HG03280 (cell line): ENCODE results near the gene ACSS2.
"Not testable (repeated sequence)": the region's sequence is repeated elsewhere in the genome, so short reads cannot be mapped to it uniquely, and the experiment has no call there.

Experiments
- ATAC-seq: cut with Tn5 transposase; IDR thresholded peaks from one replicate; pipeline ENCODE4 v1.9.1; 2021; ENCODE audit warnings: mild to moderate bottlenecking, moderate library complexity; ENCODE audit not compliant: unreplicated experiment

The ACSS2 gene

GRCh38 chr20:34873583-34874093 lies 2.8 kb upstream of the ACSS2 start:
- ATAC-seq, result no peak

- ATAC-seq, result no peak
Measured at GRCh38 chr20:34874094-34874654, 2.2 kb upstream of the ACSS2 start.

- ATAC-seq, result peak; percentile 68
Measured at GRCh38 chr20:34875642-34876405, 588 bp upstream of the ACSS2 start.

- ATAC-seq, result no peak
Measured at GRCh38 chr20:34880215-34880850, 3.9 kb downstream of the ACSS2 start.

GRCh38 chr20:34880971-34881370 lies 4.6 kb downstream of the ACSS2 start:
- not testable (repeated sequence) for ATAC-seq

- no peak for ATAC-seq
Measured at GRCh38 chr20:34881689-34882088, 5.3 kb downstream of the ACSS2 start.

GRCh38 chr20:34883087-34883688 lies 6.8 kb downstream of the ACSS2 start:
- no peak for ATAC-seq

- no peak for ATAC-seq
Measured at GRCh38 chr20:34883809-34884208, 7.4 kb downstream of the ACSS2 start.

- ATAC-seq, result no peak
Measured at GRCh38 chr20:34884260-34884659, 7.8 kb downstream of the ACSS2 start.

GRCh38 chr20:34886122-34886521 lies 9.7 kb downstream of the ACSS2 start:
- ATAC-seq, result no peak

GRCh38 chr20:34887023-34887422 lies 10.6 kb downstream of the ACSS2 start:
- peak; percentile 52 for ATAC-seq

GRCh38 chr20:34888468-34888867 lies 12.1 kb downstream of the ACSS2 start:
- ATAC-seq, result no peak

- no peak for ATAC-seq
Measured at GRCh38 chr20:34891166-34892062, 15.0 kb downstream of the ACSS2 start.

- ATAC-seq, result no peak
Measured at GRCh38 chr20:34892671-34893070, 16.3 kb downstream of the ACSS2 start.

GRCh38 chr20:34894723-34895122 lies 18.3 kb downstream of the ACSS2 start:
- no peak for ATAC-seq

GRCh38 chr20:34895465-34895864 lies 19.1 kb downstream of the ACSS2 start:
- no peak for ATAC-seq

GRCh38 chr20:34896086-34896621 lies 19.7 kb downstream of the ACSS2 start:
- ATAC-seq, result no peak

- ATAC-seq, result not testable (repeated sequence)
Measured at GRCh38 chr20:34898129-34898528, 21.7 kb downstream of the ACSS2 start.

- ATAC-seq, result not testable (repeated sequence)
Measured at GRCh38 chr20:34898731-34899130, 22.3 kb downstream of the ACSS2 start.

- ATAC-seq, result no peak
Measured at GRCh38 chr20:34904202-34904621, 27.8 kb downstream of the ACSS2 start.
